Liver (tissue), 9 donors: ENCODE results near the gene PCDH1. TPM values are rescaled to one million over a fixed set of nuclear protein-coding genes. Genes with fewer than 3 reads are reported as not detected.
A peak's percentile ranks its signal among the peaks of the same experiment; 100 is the strongest.

Source experiments
- DNase-seq: peaks from one replicate; pipeline ENCODE4 v3.0.0-alpha.2; 2017; ENCODE audit warnings: low spot score
- H3K27ac ChIP-seq, 2 donors: one replicate each; pipeline ENCODE4 v1.7.0; 2013; ENCODE audit warnings: inconsistent platforms in 2 of 2, low read length in 2 of 2, control low read depth in 1 of 2, low read depth in 1 of 2, mild to moderate bottlenecking in 1 of 2
- H3K27me3 ChIP-seq, 4 donors: one replicate each; pipeline versions ENCODE4 v1.6.1 to v1.7.0; 2013; ENCODE audit warnings: low read length in 3 of 4, inconsistent platforms in 1 of 4, mild to moderate bottlenecking in 1 of 4, moderate library complexity in 1 of 4; ENCODE audit not compliant: control insufficient read depth in 4 of 4, insufficient read depth in 4 of 4
- H3K36me3 ChIP-seq, 4 donors: one replicate each; pipeline versions ENCODE4 v1.6.1 to v1.7.0; 2013; ENCODE audit warnings: low read length in 3 of 4, mild to moderate bottlenecking in 3 of 4, low read depth in 1 of 4, moderate library complexity in 1 of 4; ENCODE audit not compliant: control insufficient read depth in 4 of 4, insufficient read depth in 3 of 4
- H3K4me1 ChIP-seq, 4 donors: one replicate each; pipeline versions ENCODE4 v1.6.1 to v1.7.0; 2013; ENCODE audit warnings: low read length in 3 of 4, mild to moderate bottlenecking in 3 of 4, moderate library complexity in 1 of 4; ENCODE audit not compliant: control insufficient read depth in 4 of 4, insufficient read depth in 4 of 4
- H3K4me3 ChIP-seq, 3 donors: one replicate each; pipeline versions ENCODE4 v1.6.1 to v1.7.0; 2013; ENCODE audit warnings: low read length in 3 of 3, control low read depth in 1 of 3, low read depth in 1 of 3, mild to moderate bottlenecking in 1 of 3
- H3K9ac ChIP-seq, 2 donors: one replicate each; pipeline ENCODE4 v1.7.0; 2013; ENCODE audit warnings: low read length in 2 of 2, mild to moderate bottlenecking in 2 of 2, moderate library complexity in 2 of 2, control low read depth in 1 of 2, low read depth in 1 of 2
- H3K9me3 ChIP-seq, 4 donors: one replicate each; pipeline versions ENCODE4 v1.6.1 to v1.7.0; 2013; ENCODE audit warnings: low read length in 3 of 4; ENCODE audit not compliant: control insufficient read depth in 4 of 4
- FOXA1 ChIP-seq: IDR thresholded peaks from 2 replicates; pipeline ENCODE4 v1.6.1; 2016; ENCODE audit warnings: antibody characterized with exemption
- FOXA2 ChIP-seq: IDR thresholded peaks from 2 replicates; pipeline ENCODE4 v1.6.1; 2016; ENCODE audit warnings: antibody characterized with exemption
- GABPA ChIP-seq, 2 donors: IDR thresholded peaks in 1 of 2; conservative IDR thresholded peaks in 1 of 2; 2 replicates each; pipeline ENCODE4 v1.6.1; 2016; ENCODE audit warnings: antibody characterized with exemption in 2 of 2, mild to moderate bottlenecking in 1 of 2, moderate library complexity in 1 of 2
- RAD21 ChIP-seq, 2 donors: IDR thresholded peaks; 2 replicates each; pipeline ENCODE4 v1.6.1; 2016; ENCODE audit warnings: antibody characterized with exemption in 2 of 2, mild to moderate bottlenecking in 2 of 2
- TAF1 ChIP-seq: conservative IDR thresholded peaks from 2 replicates; pipeline ENCODE4 v1.6.1; 2016; ENCODE audit warnings: antibody characterized with exemption, mild to moderate bottlenecking
- YY1 ChIP-seq: IDR thresholded peaks from 2 replicates; pipeline ENCODE4 v1.6.1; 2016; ENCODE audit warnings: antibody characterized with exemption, mild to moderate bottlenecking
- WGBS: extraction: QIAGEN DNeasy Blood & Tissue Kit; methylation state at CpG from one replicate; pipeline ENCODE4 v1.1.7; 2013; 5-methylcytosine and 5-hydroxymethylcytosine counted together
- polyA plus RNA-seq, 2 donors: library from polyadenylated mRNA; stranded (reverse) in 1 of 2; unstranded in 1 of 2; fragments of 200-250 nt in 1 of 2; fragments of >200 nt in 1 of 2; fragmentation: Nextera tagmentation in 1 of 2; extraction: Ambion mirVana in 1 of 2; gene quantifications; one replicate each; pipeline versions ENCODE4 v1.2.1 to v1.2.3, GENCODE V29; 2013 to 2015
- total RNA-seq, 2 donors: library from RNA; depleted of rRNA; stranded (reverse); fragments of >200 nt; gene quantifications; one replicate each; pipeline ENCODE4 v1.2.3, GENCODE V29; 2014
- TF ChIP-seq, protein P1 (sequence below): IDR thresholded peaks from 2 replicates; pipeline ENCODE4 v1.6.1; 2016; ENCODE audit warnings: antibody characterized with exemption
- TF ChIP-seq, protein P2 (sequence below): IDR thresholded peaks from 2 replicates; pipeline ENCODE4 v1.6.1; 2016; ENCODE audit warnings: antibody characterized with exemption
- donor health status: healthy.
- donor health status: healthy.
- donor health status: healthy.
- donor health status: healthy.
- donor health status: healthy.

Gene PCDH1
- total and polyA plus RNA-seq, 4 donors = 9.3 to 52.8 (median 15.0) TPM

DNA sequence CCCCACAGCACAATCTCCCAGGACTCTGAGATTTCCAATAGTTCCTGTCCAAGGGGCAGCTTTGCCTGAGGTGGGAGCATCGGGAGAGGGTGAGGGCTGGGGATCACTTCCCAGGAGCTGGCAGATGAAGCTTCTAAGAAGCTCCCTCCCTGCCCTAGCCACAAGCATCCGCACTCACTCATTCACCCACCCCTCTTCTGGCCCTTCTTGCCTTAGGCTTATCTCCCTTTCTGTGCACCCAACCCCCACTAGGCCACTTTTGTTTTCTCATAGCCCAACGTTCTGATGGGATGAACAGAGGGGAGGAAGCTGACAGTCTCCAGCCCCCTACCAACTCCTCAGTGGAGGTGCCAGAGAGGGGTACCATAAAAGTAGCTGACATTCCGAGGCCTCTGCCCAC, 3.7 kb upstream of the PCDH1 start (continued):
- TF ChIP-seq, protein P1, sequence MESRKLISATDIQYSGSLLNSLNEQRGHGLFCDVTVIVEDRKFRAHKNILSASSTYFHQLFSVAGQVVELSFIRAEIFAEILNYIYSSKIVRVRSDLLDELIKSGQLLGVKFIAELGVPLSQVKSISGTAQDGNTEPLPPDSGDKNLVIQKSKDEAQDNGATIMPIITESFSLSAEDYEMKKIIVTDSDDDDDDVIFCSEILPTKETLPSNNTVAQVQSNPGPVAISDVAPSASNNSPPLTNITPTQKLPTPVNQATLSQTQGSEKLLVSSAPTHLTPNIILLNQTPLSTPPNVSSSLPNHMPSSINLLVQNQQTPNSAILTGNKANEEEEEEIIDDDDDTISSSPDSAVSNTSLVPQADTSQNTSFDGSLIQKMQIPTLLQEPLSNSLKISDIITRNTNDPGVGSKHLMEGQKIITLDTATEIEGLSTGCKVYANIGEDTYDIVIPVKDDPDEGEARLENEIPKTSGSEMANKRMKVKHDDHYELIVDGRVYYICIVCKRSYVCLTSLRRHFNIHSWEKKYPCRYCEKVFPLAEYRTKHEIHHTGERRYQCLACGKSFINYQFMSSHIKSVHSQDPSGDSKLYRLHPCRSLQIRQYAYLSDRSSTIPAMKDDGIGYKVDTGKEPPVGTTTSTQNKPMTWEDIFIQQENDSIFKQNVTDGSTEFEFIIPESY = no peak
- TF ChIP-seq FOXA2 = no peak
- TF ChIP-seq GABPA (IDR thresholded peaks at IDR 0.05 in 1 of 2, conservative IDR thresholded peaks at IDR 0.05 in 1 of 2) = no peak
- no peak for TF ChIP-seq YY1

DNA sequence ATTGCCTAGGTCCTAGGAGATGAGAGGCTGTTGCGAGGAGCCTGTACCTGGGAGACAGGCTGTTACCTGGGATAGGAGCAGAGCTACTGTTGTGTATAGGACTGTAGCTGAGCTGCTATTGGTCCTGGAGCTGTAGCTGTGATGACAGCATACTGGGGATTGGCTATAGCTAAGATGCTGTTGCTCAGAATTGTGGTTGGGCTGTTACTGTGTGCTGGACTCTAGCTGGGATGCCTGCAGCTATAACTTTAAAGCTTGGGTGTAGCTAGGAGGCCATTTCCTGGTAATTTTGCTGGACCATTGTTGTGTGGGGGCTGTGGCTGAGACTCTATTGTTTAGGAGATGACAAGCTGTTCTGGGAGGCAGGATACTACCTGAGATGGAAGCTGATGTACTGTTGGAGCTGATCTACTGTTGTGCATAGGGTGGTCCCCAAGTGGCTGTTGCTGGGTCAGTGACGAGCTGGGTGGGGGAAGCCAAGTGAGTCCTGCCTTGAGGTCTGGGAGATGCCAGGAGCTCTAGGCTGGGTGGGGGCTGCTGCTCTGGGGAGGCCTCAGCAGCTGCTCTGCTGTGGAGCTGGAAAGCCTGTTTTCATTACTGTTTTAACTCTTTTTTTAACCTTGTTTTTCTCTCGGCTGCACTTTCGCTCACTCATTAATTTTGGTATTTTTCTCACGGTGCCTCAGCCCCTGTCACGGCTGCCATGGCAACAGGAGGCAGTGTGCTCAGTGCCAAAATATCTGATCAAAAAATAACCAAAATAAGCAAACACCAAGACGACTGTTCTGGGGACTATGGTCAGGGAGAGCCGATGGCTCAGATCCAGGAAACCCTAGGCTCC, 3.0 kb upstream of the PCDH1 start:
- no peak overlapping the region for H3K4me3 ChIP-seq
- WGBS = 57% methylated on average over 8 of the region's 8 CpGs
- no peak for TF ChIP-seq FOXA2
- H3K27me3 ChIP-seq = peaks cover 0 to 16% (median 10%) of the 10 kb centered on the region in 4 donors
- H3K9ac ChIP-seq = no peak overlapping the region
- DNase-seq = no peak
- peaks cover 5 to 22% (median 15%) of the 10 kb centered on the region in 4 donors for H3K4me1 ChIP-seq
- no peaks in the 10 kb centered on the region for H3K9me3 ChIP-seq
- H3K27ac ChIP-seq = no peak overlapping the region
- H3K36me3 ChIP-seq = no peaks in the 10 kb centered on the region

DNA sequence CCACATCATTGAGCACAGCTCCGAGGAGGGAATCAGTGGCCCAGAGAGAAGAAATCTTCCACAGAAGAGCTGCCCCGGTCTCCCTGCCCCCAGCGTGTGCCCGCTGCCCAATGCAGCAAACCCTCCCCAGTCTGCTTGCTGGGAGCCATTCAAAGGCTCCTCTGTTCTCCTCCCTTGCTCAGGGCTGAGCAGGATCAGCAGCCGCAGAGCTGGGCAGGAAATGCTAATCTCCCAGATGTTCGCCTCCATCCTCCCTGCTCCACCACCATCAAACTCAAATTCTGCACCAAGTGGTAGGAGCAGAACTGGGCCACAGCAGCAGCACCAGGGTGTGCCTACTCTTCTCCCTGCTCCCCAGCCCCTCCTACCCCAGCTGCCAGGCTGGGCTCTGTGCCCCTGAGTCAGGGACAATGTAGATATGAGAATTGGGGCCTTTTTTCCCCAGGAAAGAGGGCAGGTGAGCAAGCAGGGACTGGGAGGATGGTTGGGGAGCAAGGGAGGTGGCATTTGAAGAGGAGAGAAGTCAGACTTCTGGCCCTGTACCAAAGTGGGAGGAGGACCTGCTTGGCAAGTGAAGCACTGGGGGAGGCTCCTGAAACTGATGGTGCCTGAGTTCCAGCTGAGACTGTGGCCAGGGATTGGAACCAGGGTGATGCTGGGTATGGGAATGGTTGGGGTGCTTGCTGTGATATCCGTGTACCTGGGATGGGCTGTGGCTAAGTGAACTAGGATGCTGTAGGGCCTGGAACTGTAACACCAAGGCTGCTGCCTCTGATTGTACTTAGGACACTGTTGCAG, 1.9 kb upstream of the PCDH1 start:
- H3K9me3 ChIP-seq = no peaks in the 10 kb centered on the region
- H3K9ac ChIP-seq = no peak overlapping the region
- no peaks in the 10 kb centered on the region for H3K36me3 ChIP-seq
- 46% methylated on average over 7 of the region's 7 CpGs for WGBS
- H3K4me1 ChIP-seq = peaks cover 5 to 24% (median 17%) of the 10 kb centered on the region in 4 donors
- no peak for DNase-seq
- H3K4me3 ChIP-seq = no peak overlapping the region
- TF ChIP-seq TAF1 = no peak
- TF ChIP-seq FOXA1 = no peak
- H3K27me3 ChIP-seq = peaks cover 0 to 16% (median 10%) of the 10 kb centered on the region in 4 donors
- no peak overlapping the region for H3K27ac ChIP-seq

DNA sequence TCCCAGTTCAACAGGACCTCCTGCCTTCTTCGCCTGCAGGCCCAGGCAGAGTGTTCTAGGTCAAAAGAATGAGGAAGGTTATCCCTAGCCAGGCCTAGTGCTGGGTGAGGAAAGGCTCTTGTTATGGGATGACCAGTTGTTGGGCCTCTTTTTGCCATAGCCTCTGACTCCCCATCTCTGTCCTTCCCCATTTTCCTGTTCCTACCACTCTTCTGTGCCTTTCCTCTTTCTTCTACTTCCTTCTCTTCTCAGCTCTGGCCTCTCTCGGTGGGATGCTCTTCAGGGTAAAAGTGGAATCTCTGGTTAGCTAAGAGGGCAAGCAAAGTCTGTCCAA, 1.2 kb upstream of the PCDH1 start:
- H3K36me3 ChIP-seq = no peaks in the 10 kb centered on the region
- no peaks in the 10 kb centered on the region for H3K9me3 ChIP-seq
- DNase-seq = no peak
- no peak overlapping the region for H3K27ac ChIP-seq
- peaks cover 0 to 16% (median 10%) of the 10 kb centered on the region in 4 donors for H3K27me3 ChIP-seq
- TF ChIP-seq RAD21 (IDR thresholded peaks at IDR 0.05) = peak in 1 of 2 donors; percentile 7
- TF ChIP-seq, protein P2, sequence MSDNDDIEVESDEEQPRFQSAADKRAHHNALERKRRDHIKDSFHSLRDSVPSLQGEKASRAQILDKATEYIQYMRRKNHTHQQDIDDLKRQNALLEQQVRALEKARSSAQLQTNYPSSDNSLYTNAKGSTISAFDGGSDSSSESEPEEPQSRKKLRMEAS = no peak
- H3K9ac ChIP-seq = no peak overlapping the region
- H3K4me3 ChIP-seq = no peak overlapping the region
- peaks cover 5 to 30% (median 23%) of the 10 kb centered on the region in 4 donors for H3K4me1 ChIP-seq
- 0% methylated on average over 2 of the region's 2 CpGs for WGBS
